K562 (cell line): Measurements from ENCODE around the gene RPTOR. TPM values are rescaled to one million over a fixed set of nuclear protein-coding genes. Genes with fewer than 3 reads are reported as not detected.

Source experiments
- ATAC-seq: fragments of 200-7000 bp; cut with Tn5 transposase; 3 replicates; pipeline ENCODE4 v1.9.1; 2020; ENCODE audit warnings: moderate library complexity
- BruUV-seq: library from RNA; stranded (reverse); fragments of 400-500 nt; replicated peaks from 2 replicates; lab custom pipeline; 2021; lab: Mats Ljungman, UMichigan
- CTCF ChIA-PET: fragments of 300-600 bp; formaldehyde crosslinking; extraction: SDS; loops from one replicate; lab custom pipeline; 2021; ENCODE audit warnings: low intra/inter-chr PET ratio; lab: Yijun Ruan, JAX
- POLR2A ChIA-PET: fragments of 300-600, 350-650 bp; sonication (Branson Sonifier 250); formaldehyde crosslinking; extraction: SDS; loops from one replicate; lab custom pipeline; 2021; ENCODE audit warnings: antibody characterized with exemption, inconsistent platforms; lab: Yijun Ruan, JAX
- DNase-seq, 4 experiments: peaks; one replicate each; pipeline versions ENCODE4 v3.0.0 to v3.0.0-alpha.2; 2011 to 2018; ENCODE audit warnings: low spot score in 3 of 4, mixed read lengths in 3 of 4; ENCODE audit errors: extremely low read depth in 1 of 4
- FAIRE-seq: peaks from 2 replicates; lab custom pipeline; 2011; peaks lifted over from hg19 to GRCh38; lab: Jason Lieb, UNC
- H2AFZ ChIP-seq: 2 replicates; pipeline ENCODE4 v1.6.0; 2011; ENCODE audit warnings: low read depth, low read length, control low read depth, inconsistent platforms
- H3K27ac ChIP-seq: fragments of 200-600 bp; 3 replicates; pipeline ENCODE4 v1.8.0; 2011; ENCODE audit warnings: low read depth, mild to moderate bottlenecking, control low read depth, inconsistent platforms, low read length, moderate library complexity, mixed read lengths; ENCODE audit errors: extremely low read depth
- H3K27me3 ChIP-seq, 2 experiments: fragments of 300-600 bp in 1 of 2; 2 replicates in 1 of 2; 3 replicates in 1 of 2; pipeline versions ENCODE4 v1.6.0 to v1.8.0; 2011; ENCODE audit warnings: inconsistent platforms in 2 of 2, low read length in 2 of 2, mild to moderate bottlenecking in 1 of 2, mixed read lengths in 1 of 2, moderate library complexity in 1 of 2; ENCODE audit not compliant: control insufficient read depth in 2 of 2, insufficient read depth in 2 of 2
- H3K36me3 ChIP-seq: fragments of 300-600 bp; 3 replicates; pipeline ENCODE4 v1.8.0; 2011; ENCODE audit warnings: mild to moderate bottlenecking, low read length, inconsistent platforms; ENCODE audit not compliant: control insufficient read depth, insufficient read depth
- H3K4me1 ChIP-seq, 2 experiments: fragments of 200-600 bp in 1 of 2; replicated peaks in 1 of 2; 2 replicates in 1 of 2; 3 replicates in 1 of 2; pipeline versions ENCODE4 v1.5.1 to v1.8.0; 2011; ENCODE audit warnings: inconsistent platforms in 2 of 2, low read length in 2 of 2, mild to moderate bottlenecking in 1 of 2, mixed read lengths in 1 of 2, moderate library complexity in 1 of 2; ENCODE audit not compliant: control insufficient read depth in 2 of 2, insufficient read depth in 2 of 2
- H3K4me2 ChIP-seq: 2 replicates; pipeline ENCODE4 v1.6.1; 2011; ENCODE audit warnings: low read length, control low read depth, inconsistent platforms, mixed read lengths; ENCODE audit not compliant: insufficient read depth
- H3K4me3 ChIP-seq: fragments of 200-600 bp; sonication (generic), shearing (Covaris generic); 2 replicates; pipeline ENCODE4 v1.5.1; 2016; ENCODE audit warnings: control low read depth, inconsistent platforms
- H3K79me2 ChIP-seq: fragments of 200-600 bp; 3 replicates; pipeline ENCODE4 v1.8.0; 2011; ENCODE audit warnings: low read length, inconsistent platforms; ENCODE audit not compliant: control insufficient read depth, insufficient read depth
- H3K9ac ChIP-seq, 2 experiments: 2 replicates each; pipeline versions ENCODE4 v1.6.0 to v1.6.1; 2011; ENCODE audit warnings: low read depth in 2 of 2, low read length in 2 of 2, control low read depth in 1 of 2, inconsistent platforms in 1 of 2, mild to moderate bottlenecking in 1 of 2, mixed read lengths in 1 of 2; ENCODE audit not compliant: insufficient read depth in 1 of 2
- H3K9me1 ChIP-seq: one replicate; pipeline ENCODE4 v1.6.0; 2011; ENCODE audit warnings: inconsistent platforms, mild to moderate bottlenecking, low read length, moderate library complexity; ENCODE audit not compliant: control insufficient read depth, insufficient read depth
- H3K9me3 ChIP-seq: replicated peaks from 2 replicates; pipeline ENCODE4 v1.5.1; 2011; ENCODE audit warnings: low read depth, low read length, inconsistent platforms; ENCODE audit not compliant: control insufficient read depth, insufficient read depth
- H4K20me1 ChIP-seq: replicated peaks from 2 replicates; pipeline ENCODE4 v1.6.1; 2011; ENCODE audit warnings: low read length, inconsistent platforms, mixed read lengths; ENCODE audit not compliant: control insufficient read depth, insufficient read depth
- CTBP1 ChIP-seq: fragments of 450-650 bp; IDR thresholded peaks from 2 replicates; pipeline ENCODE4 v1.6.1; 2016; ENCODE audit warnings: borderline replicate concordance
- FOSL1 ChIP-seq: fragments of 200-800 bp; sonication (Bioruptor generic); conservative IDR thresholded peaks from 2 replicates; pipeline ENCODE4 v1.6.1; 2016; ENCODE audit warnings: missing genetic modification characterization, missing compliant biosample characterization
- KLF6 ChIP-seq: fragments of 250-450 bp; sonication (Bioruptor Pico); IDR thresholded peaks from 2 replicates; pipeline ENCODE4 v1.4.0; 2020; ENCODE audit warnings: mild to moderate bottlenecking, moderate library complexity, borderline replicate concordance
- MYNN ChIP-seq, 2 experiments: sonication (generic); formaldehyde crosslinking in 1 of 2; IDR thresholded peaks; 2 replicates each; pipeline versions ENCODE4 v1.5.0 to v1.6.1; 2016 to 2020; ENCODE audit warnings: antibody characterized with exemption in 1 of 2, missing genetic modification reagents in 1 of 2
- NFIC ChIP-seq: fragments of 450-650 bp; IDR thresholded peaks from 2 replicates; pipeline ENCODE4 v1.6.1; 2017; ENCODE audit warnings: mild to moderate bottlenecking, inconsistent platforms
- PHF8 ChIP-seq: fragments of 200-600 bp; sonication (generic); IDR thresholded peaks from 2 replicates; pipeline ENCODE4 v1.6.1; 2012; ENCODE audit warnings: mixed run types, mild to moderate bottlenecking, inconsistent platforms, low read length, moderate library complexity, borderline replicate concordance
- POLR2AphosphoS5 ChIP-seq: IDR thresholded peaks from 2 replicates; pipeline ENCODE4 v1.6.1; 2011; ENCODE audit warnings: mild to moderate bottlenecking, low read depth, low read length, moderate library complexity; ENCODE audit not compliant: control insufficient read depth, insufficient read depth
- SLC30A9 ChIP-seq: fragments of 250-450 bp; sonication (Bioruptor Pico); IDR thresholded peaks from 2 replicates; pipeline ENCODE4 v1.8.0; 2022; ENCODE audit warnings: mild to moderate bottlenecking, moderate library complexity
- SMARCA4 ChIP-seq: fragments of 450-650 bp; IDR thresholded peaks from 2 replicates; pipeline ENCODE4 v1.6.1; 2016
- TCF7L2 ChIP-seq: fragments of 150-350 bp; IDR thresholded peaks from 2 replicates; pipeline ENCODE4 v1.6.1; 2016; ENCODE audit warnings: low read depth, mild to moderate bottlenecking, low read length, moderate library complexity
- TEAD1 ChIP-seq, 2 experiments: fragments of 450-650 bp in 1 of 2; sonication (generic) in 1 of 2; formaldehyde crosslinking; IDR thresholded peaks; 2 replicates each; pipeline versions ENCODE4 v1.4.0 to v1.8.0; 2020 to 2022; ENCODE audit warnings: mild to moderate bottlenecking in 2 of 2, missing genetic modification reagents in 1 of 2
- TRIM24 ChIP-seq, 2 experiments: fragments of 450-650 bp; IDR thresholded peaks; 2 replicates each; pipeline ENCODE4 v1.6.1; 2016
- XRCC4 ChIP-seq: IDR thresholded peaks from one replicate; pipeline ENCODE4 v1.6.1; 2011; ENCODE audit not compliant: insufficient read depth, insufficient read length; ENCODE audit errors: extremely low read depth
- XRCC5 ChIP-seq: fragments of 200-400 bp; formaldehyde crosslinking; IDR thresholded peaks from 2 replicates; pipeline ENCODE4 v1.6.1; 2017; ENCODE audit warnings: low read depth, mild to moderate bottlenecking, low read length
- ZEB2 ChIP-seq: fragments of 450-650 bp; IDR thresholded peaks from 2 replicates; pipeline ENCODE4 v1.6.1; 2016
- ZNF165 ChIP-seq: fragments of 250-450 bp; sonication (Bioruptor Pico); IDR thresholded peaks from 2 replicates; pipeline ENCODE4 v1.4.0; 2020; ENCODE audit warnings: borderline replicate concordance
- ZNF316 ChIP-seq: fragments of 450-650 bp; IDR thresholded peaks from 2 replicates; pipeline ENCODE4 v1.6.1; 2016
- ZNF384 ChIP-seq: IDR thresholded peaks from 2 replicates; pipeline ENCODE4 v1.6.1; 2012; ENCODE audit warnings: low read depth, low read length, improper control_type of control experiment
- ZNF445 ChIP-seq: fragments of 250-450 bp; sonication (Bioruptor Pico); IDR thresholded peaks from 2 replicates; pipeline ENCODE4 v1.4.0; 2020; ENCODE audit warnings: low read depth, mild to moderate bottlenecking, moderate library complexity
- WGBS: fragments of 100-300 bp; shearing (Covaris generic); methylation state at CpG from one replicate; pipeline ENCODE4 v1.1.6; 2016; ENCODE audit warnings: low coverage, mixed read lengths; ENCODE audit not compliant: insufficient coverage; ENCODE audit errors: missing lambda C conversion rate; 5-methylcytosine and 5-hydroxymethylcytosine counted together
- in situ Hi-C: fragments of 300-500 bp; cut with MboI; formaldehyde crosslinking; loops from 4 replicates; pipeline ENCODE4 v1.15.0; 2018; ENCODE audit warnings: inconsistent platforms, mixed read lengths
- intact Hi-C: fragments of 100-400 bp; cut with micrococcal nuclease; formaldehyde crosslinking; loops from 2 replicates; pipeline ENCODE4 v1.14.2; 2022
- polyA plus RNA-seq, 8 experiments: library from polyadenylated mRNA; depleted of rRNA in 4 of 8; stranded (reverse) in 5 of 8; unstranded in 3 of 8; fragments of >200 nt; fragmentation: Nextera tagmentation in 2 of 8; fragmentation: Illumina TruSeq in 1 of 8; extraction: Ambion mirVana in 2 of 8; extraction: Trizol in 1 of 8; gene quantifications; 2 replicates each; pipeline versions ENCODE4 v1.2.1 to v1.2.3, GENCODE V29; 2011 to 2014; ENCODE audit warnings: inconsistent platforms in 1 of 8, missing spikeins in 1 of 8
- total RNA-seq, 7 experiments: library from RNA; depleted of rRNA in 6 of 7; stranded (reverse); fragments of >200 nt in 6 of 7; fragmentation: Illumina TruSeq in 2 of 7; extraction: Trizol in 2 of 7; gene quantifications; 2 replicates each; pipeline versions ENCODE4 v1.2.1 to v1.2.3, GENCODE V29; 2011 to 2021; ENCODE audit warnings: low replicate concordance in 1 of 7
- TF ChIP-seq, protein P1 (sequence below): fragments of 250-450 bp; sonication (Bioruptor Pico); IDR thresholded peaks from 2 replicates; pipeline ENCODE4 v1.5.0; 2021; ENCODE audit warnings: mild to moderate bottlenecking, borderline replicate concordance
- TF ChIP-seq, protein P2 (sequence below): fragments of 250-450 bp; sonication (Bioruptor Pico); IDR thresholded peaks from 2 replicates; pipeline ENCODE4 v1.5.0; 2020; ENCODE audit warnings: mild to moderate bottlenecking, borderline replicate concordance

Gene RPTOR
- total and polyA plus RNA-seq, 9 of the 15 experiments (the other 6 are each of a cell fraction or from before 2014, with no cell fraction given) = 0.24 to 54.1 (median 10.2) TPM

DNA sequence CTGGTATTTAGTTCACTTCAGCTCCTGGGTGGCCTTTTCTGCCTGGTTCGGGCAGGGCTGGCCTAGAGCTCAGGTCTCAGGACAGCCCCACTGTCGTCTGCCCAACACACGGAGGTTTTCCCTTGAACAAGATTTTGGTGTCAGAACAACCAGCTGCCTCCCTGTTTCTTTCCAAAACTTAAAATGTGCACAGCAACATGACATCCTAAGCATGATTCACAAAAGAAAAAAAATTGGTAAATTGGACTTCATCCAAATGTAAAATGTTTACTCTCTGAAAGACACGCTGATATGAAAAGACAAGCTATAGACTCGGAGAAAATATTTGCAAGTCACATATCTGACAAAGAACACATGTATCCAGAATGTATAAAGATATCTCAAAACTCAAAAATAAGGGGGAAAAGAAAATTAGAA lies 249.2 kb downstream of the RPTOR start:
- DNase-seq = no peak
- Histone ChIP-seq H3K9ac (no peak overlapping the region), H3K9me3 (no peaks in the 10 kb centered on the region; the same call in 1 of the 2 replicates), H2AFZ (no peak overlapping the region), H3K36me3 (peaks cover 22% of the 10 kb centered on the region; the same call in 2 of the 3 replicates), H3K27me3 (no peaks in the 10 kb centered on the region), H3K4me1 (peaks cover 20 to 24% of the 10 kb centered on the region in 2 experiments), H3K79me2 (peaks cover 4% of the 10 kb centered on the region; the same call in 1 of the 3 replicates), H3K4me3 (no peak overlapping the region), H3K27ac (no peak overlapping the region), H3K9me1 (peaks cover 6% of the 10 kb centered on the region), H3K4me2 (no peak overlapping the region; the same call in 1 of the 2 replicates), H4K20me1 (no peaks in the 10 kb centered on the region)
- FAIRE-seq = no peak
- POLR2A ChIA-PET = interaction anchor here (1.7 kb wide), 1 partner anchor 11 kb away, joined by 5 read pairs; no protein-coding TSS in a partner anchor
- 49% methylated on average over 5 of the region's 5 CpGs for WGBS
- intact Hi-C loops = no loop called here
- in situ Hi-C loops = no loop called here
- CTCF ChIA-PET = no interaction called here
- no TSS peak for BruUV-seq
- ATAC-seq = no peak
- TF ChIP-seq TEAD1 (CRISPR knock-in tag; IDR thresholded peaks at IDR 0.05) (no peak), ZNF316 (peak; percentile 52), SLC30A9 (no peak), KLF6 (no peak), XRCC5 (no peak), NFIC (peak; percentile 70), ZEB2 (no peak), POLR2AphosphoS5 (no peak), MYNN (IDR thresholded peaks at IDR 0.05) (no peak), MYNN (CRISPR knock-in tag; IDR thresholded peaks at IDR 0.05) (no peak), SMARCA4 (0 out of 2 replicates have a peak, but pooled peaks have one; percentile 46), TRIM24 (IDR thresholded peaks at IDR 0.05) (no peak), TCF7L2 (no peak), PHF8 (no peak), FOSL1 (tag) (0 out of 2 replicates have a peak, but pooled peaks have one; percentile 39), ZNF445 (CRISPR knock-in tag) (no peak), ZNF165 (CRISPR knock-in tag) (no peak), CTBP1 (no peak), XRCC4 (no peak), ZNF384 (0 out of 2 replicates have a peak, but pooled peaks have one; percentile 33)
- TF ChIP-seq, protein P1, sequence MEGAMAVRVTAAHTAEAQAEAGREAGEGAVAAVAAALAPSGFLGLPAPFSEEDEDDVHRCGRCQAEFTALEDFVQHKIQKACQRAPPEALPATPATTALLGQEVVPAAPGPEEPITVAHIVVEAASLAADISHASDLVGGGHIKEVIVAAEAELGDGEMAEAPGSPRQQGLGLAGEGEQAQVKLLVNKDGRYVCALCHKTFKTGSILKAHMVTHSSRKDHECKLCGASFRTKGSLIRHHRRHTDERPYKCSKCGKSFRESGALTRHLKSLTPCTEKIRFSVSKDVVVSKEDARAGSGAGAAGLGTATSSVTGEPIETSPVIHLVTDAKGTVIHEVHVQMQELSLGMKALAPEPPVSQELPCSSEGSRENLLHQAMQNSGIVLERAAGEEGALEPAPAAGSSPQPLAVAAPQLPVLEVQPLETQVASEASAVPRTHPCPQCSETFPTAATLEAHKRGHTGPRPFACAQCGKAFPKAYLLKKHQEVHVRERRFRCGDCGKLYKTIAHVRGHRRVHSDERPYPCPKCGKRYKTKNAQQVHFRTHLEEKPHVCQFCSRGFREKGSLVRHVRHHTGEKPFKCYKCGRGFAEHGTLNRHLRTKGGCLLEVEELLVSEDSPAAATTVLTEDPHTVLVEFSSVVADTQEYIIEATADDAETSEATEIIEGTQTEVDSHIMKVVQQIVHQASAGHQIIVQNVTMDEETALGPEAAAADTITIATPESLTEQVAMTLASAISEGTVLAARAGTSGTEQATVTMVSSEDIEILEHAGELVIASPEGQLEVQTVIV (CRISPR knock-in tag) = no peak
- TF ChIP-seq, protein P2, sequence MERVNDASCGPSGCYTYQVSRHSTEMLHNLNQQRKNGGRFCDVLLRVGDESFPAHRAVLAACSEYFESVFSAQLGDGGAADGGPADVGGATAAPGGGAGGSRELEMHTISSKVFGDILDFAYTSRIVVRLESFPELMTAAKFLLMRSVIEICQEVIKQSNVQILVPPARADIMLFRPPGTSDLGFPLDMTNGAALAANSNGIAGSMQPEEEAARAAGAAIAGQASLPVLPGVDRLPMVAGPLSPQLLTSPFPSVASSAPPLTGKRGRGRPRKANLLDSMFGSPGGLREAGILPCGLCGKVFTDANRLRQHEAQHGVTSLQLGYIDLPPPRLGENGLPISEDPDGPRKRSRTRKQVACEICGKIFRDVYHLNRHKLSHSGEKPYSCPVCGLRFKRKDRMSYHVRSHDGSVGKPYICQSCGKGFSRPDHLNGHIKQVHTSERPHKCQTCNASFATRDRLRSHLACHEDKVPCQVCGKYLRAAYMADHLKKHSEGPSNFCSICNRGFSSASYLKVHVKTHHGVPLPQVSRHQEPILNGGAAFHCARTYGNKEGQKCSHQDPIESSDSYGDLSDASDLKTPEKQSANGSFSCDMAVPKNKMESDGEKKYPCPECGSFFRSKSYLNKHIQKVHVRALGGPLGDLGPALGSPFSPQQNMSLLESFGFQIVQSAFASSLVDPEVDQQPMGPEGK (CRISPR knock-in tag) = no peak
